Thyroid gland (tissue), 4 donors: ENCODE data around the gene B3GAT1. TPM values are rescaled to one million over a fixed set of nuclear protein-coding genes. Genes with fewer than 3 reads are reported as not detected.

Source experiments
- DNase-seq, 2 donors: peaks; one replicate each; pipeline ENCODE4 v3.0.0-alpha.2; 2019
- H3K27ac ChIP-seq, 3 donors: fragments of 200-600 bp; sonication (generic); 1 replicate in 2 of 3; 2 replicates in 1 of 3; pipeline ENCODE4 v1.5.1; 2016 to 2019; ENCODE audit warnings: mild to moderate bottlenecking in 1 of 3, moderate library complexity in 1 of 3
- H3K27me3 ChIP-seq: fragments of 200-600 bp; sonication (generic); one replicate; pipeline ENCODE4 v1.5.1; 2019
- H3K36me3 ChIP-seq, 2 donors: fragments of 200-600 bp; sonication (generic); one replicate each; pipeline ENCODE4 v1.5.1; 2016 to 2019
- H3K4me1 ChIP-seq, 2 donors: fragments of 200-600 bp; sonication (generic); one replicate each; pipeline ENCODE4 v1.5.1; 2017 to 2019
- H3K4me3 ChIP-seq, 3 donors: fragments of 200-600 bp; sonication (generic); replicated peaks in 1 of 3; 1 replicate in 2 of 3; 2 replicates in 1 of 3; pipeline ENCODE4 v1.5.1; 2016; ENCODE audit warnings: mild to moderate bottlenecking in 1 of 3
- H3K9me3 ChIP-seq: fragments of 200-600 bp; sonication (generic); one replicate; pipeline ENCODE4 v1.5.1; 2017
- POLR2A ChIP-seq, 2 donors: fragments of 450-650 bp; IDR thresholded peaks; one replicate each; pipeline ENCODE4 v1.6.1; 2017; ENCODE audit warnings: antibody characterized with exemption in 2 of 2, mild to moderate bottlenecking in 2 of 2, moderate library complexity in 1 of 2
- WGBS, 2 donors: methylation state at CpG; one replicate each; pipeline ENCODE4 v1.1.5; 2017; 5-methylcytosine and 5-hydroxymethylcytosine counted together
- intact Hi-C: fragments of 100-400 bp; cut with DNase I; formaldehyde crosslinking; loops from one replicate; pipeline ENCODE4 v1.15.1; 2023
- total RNA-seq, 4 donors: library from RNA; depleted of rRNA; stranded (reverse); fragments of >200 nt; gene quantifications; one replicate each; pipeline ENCODE4 v1.2.3, GENCODE V29; 2016
- TF ChIP-seq, protein P1 (sequence below), 6 experiments: fragments of 200-600 bp in 3 of 6; fragments of 450-650 bp in 3 of 6; sonication (generic) in 3 of 6; IDR thresholded peaks; one replicate each; pipeline ENCODE4 v1.5.1; 2016 to 2019; ENCODE audit warnings: antibody characterized with exemption in 6 of 6, mild to moderate bottlenecking in 2 of 6, inconsistent platforms in 1 of 6, moderate library complexity in 1 of 6

Gene B3GAT1
- total RNA-seq, 4 donors from 2014 or later: 4.0 to 6.7 (median 5.7) TPM

DNA sequence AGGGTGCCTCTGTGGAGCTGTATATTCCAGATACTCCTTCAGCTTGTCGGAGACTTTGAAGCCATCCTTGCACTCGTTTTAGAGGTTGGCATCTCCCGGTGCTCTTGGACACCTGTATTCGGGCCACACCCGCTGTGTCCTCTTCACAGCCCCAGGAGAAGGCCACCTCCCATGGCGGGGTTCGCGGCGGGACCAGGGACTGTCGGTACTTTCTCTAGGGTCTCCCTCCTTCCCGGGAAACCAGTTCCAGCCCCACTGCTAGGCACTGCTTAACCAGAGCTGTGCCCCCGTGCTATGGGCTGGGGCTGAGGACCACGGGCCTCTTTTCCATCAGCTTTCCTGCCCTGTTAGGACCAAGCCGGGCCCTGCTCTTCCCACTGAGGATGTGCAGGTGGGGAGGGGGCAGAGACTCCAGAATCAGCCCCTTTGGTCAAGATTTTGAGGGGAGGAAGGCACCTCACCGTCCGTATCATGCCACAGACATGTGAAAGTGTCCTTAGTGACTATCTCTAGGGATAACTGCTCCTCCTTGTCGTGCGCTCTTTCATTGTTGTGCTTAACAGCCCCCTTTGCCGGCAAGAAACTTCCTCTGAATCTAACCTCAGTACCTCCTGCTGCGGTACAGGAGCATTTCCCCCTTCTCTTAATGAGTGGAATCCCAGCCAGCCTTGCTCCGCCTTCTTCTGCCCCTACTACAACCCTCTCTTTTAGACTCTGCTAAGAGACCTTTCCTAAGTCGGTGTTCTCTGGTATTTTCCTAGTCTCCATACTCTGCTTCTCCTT lies 1.2 kb upstream of the B3GAT1 start:
- Histone ChIP-seq H3K27ac (no peak overlapping the region), H3K36me3 (no peaks in the 10 kb centered on the region), H3K9me3 (no peaks in the 10 kb centered on the region), H3K4me1 (peaks cover 13 to 18% of the 10 kb centered on the region in 2 donors), H3K27me3 (no peaks in the 10 kb centered on the region), H3K4me3 (peak overlapping the region in 1 of 3 donors; percentile 42)
- no peak for TF ChIP-seq POLR2A (IDR thresholded peaks at IDR 0.05)
- TF ChIP-seq, protein P1, sequence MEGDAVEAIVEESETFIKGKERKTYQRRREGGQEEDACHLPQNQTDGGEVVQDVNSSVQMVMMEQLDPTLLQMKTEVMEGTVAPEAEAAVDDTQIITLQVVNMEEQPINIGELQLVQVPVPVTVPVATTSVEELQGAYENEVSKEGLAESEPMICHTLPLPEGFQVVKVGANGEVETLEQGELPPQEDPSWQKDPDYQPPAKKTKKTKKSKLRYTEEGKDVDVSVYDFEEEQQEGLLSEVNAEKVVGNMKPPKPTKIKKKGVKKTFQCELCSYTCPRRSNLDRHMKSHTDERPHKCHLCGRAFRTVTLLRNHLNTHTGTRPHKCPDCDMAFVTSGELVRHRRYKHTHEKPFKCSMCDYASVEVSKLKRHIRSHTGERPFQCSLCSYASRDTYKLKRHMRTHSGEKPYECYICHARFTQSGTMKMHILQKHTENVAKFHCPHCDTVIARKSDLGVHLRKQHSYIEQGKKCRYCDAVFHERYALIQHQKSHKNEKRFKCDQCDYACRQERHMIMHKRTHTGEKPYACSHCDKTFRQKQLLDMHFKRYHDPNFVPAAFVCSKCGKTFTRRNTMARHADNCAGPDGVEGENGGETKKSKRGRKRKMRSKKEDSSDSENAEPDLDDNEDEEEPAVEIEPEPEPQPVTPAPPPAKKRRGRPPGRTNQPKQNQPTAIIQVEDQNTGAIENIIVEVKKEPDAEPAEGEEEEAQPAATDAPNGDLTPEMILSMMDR (IDR thresholded peaks at IDR 0.05): no peak
- 16 to 30% methylated on average over 17 to 21 of the region's 22 CpGs for WGBS, 2 donors
- intact Hi-C loops: no loop called here
- DNase-seq: no peak

DNA sequence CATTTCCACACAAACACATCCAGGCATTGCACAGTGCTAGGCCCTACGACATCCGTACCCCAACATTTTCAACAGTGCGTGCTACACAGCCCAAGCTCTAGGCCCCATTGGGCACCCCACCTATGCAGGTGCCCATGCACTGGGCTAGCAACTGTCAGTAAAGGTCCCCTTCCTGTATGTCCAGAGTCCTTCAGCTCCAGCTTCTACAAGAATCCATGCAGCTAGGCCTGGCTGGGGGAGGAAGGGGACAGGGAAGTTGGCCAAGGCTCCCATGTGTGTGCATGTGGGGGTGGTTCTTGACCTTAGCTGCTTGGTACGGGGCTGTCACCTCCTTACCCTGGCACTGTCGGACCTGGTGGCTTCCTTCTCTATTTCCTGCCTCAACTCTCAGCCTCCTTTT lies 1.3 kb downstream of the B3GAT1 start:
- 82% methylated on average over 5 of the region's 5 CpGs for WGBS, 2 donors
- Histone ChIP-seq H3K27me3 (no peaks in the 10 kb centered on the region), H3K4me3 (no peak overlapping the region), H3K36me3 (no peaks in the 10 kb centered on the region), H3K4me1 (peaks cover 13 to 18% of the 10 kb centered on the region in 2 donors), H3K27ac (no peak overlapping the region), H3K9me3 (no peaks in the 10 kb centered on the region)
- intact Hi-C loops: no loop called here
- TF ChIP-seq, protein P1 (IDR thresholded peaks at IDR 0.05): no peak
- no peak for TF ChIP-seq POLR2A (IDR thresholded peaks at IDR 0.05)
- DNase-seq: no peak

DNA sequence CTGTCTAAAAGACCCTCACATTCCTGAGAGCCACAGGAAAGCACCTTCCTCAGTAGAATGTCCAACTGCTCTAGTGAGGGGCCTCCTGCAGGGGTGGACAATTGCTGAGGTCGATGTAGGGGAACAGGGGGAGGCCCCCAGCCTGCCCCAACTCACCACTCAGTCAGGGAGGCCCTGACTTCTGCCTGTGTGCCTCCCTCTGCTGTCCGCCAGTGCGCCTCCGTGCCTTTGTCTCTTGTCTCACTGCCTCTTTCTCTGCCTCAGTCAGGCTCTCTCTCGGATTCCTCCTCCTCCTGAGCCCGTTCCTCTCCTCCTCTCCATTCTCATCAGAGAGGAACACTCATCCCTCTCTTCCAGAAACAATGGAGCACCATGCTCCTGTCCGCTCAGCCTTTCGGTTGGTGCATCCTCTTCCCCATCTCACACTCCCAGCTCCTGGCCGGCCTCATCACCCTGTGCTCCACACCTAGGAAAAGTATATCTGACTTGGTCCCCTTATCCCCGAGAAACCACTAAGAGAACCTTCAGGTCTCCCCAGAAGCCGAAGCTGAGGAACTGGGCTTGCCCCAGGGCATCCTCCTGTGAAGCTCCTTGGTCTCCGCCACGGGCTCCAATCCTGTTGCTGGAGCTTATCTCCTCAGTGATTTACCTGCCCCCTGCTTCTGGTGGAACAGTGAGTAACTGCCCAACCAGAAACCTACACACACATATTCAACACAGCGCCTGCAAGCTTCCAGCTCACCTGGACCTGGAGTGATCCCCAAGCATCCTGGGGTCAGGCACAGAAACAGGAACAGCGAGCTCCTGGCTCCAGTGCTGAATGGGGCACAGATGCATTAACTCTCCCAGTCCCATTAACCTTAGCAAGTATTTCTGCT lies 2.3 kb downstream of the B3GAT1 start:
- WGBS, 2 donors: 83 to 87% methylated on average over 15 of the region's 15 CpGs
- peaks cover 13 to 18% of the 10 kb centered on the region in 2 donors for H3K4me1 ChIP-seq
- no peaks in the 10 kb centered on the region for H3K36me3 ChIP-seq
- intact Hi-C loops: no loop called here
- DNase-seq: no peak
- no peaks in the 10 kb centered on the region for H3K9me3 ChIP-seq
- H3K4me3 ChIP-seq: no peak overlapping the region
- TF ChIP-seq, protein P1 (IDR thresholded peaks at IDR 0.05): no peak
- TF ChIP-seq POLR2A (IDR thresholded peaks at IDR 0.05): no peak
- H3K27me3 ChIP-seq: no peaks in the 10 kb centered on the region
- no peak overlapping the region for H3K27ac ChIP-seq

DNA sequence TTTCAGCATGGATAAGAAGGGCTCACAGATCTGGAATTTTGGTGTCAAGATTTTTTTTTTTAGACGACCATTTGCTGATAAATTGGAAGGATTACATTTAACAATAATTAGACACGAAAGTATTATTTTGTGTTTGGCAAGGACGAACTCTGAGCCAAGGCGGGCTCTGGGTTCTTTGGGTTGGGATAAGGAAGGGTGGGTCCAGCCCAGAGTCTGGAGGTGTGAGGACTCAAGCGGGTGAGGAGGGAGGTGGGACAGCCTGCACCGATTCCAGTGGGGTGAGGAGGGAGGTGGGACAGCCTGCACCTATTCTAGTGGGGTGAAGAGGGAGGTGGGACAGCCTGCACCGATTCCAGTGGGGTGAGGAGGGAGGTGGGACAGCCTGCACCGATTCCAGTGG lies 4.1 kb downstream of the B3GAT1 start:
- intact Hi-C loops: no loop called here
- H3K27ac ChIP-seq: no peak overlapping the region
- H3K4me1 ChIP-seq: peaks cover 13% of the 10 kb centered on the region in 2 donors
- no peak for DNase-seq
- H3K9me3 ChIP-seq: no peaks in the 10 kb centered on the region
- H3K36me3 ChIP-seq: no peaks in the 10 kb centered on the region
- H3K27me3 ChIP-seq: no peaks in the 10 kb centered on the region
- WGBS, 2 donors: 77 to 78% methylated on average over 6 to 7 of the region's 8 CpGs
- no peak overlapping the region for H3K4me3 ChIP-seq
- TF ChIP-seq, protein P1 (IDR thresholded peaks at IDR 0.05): no peak
- no peak for TF ChIP-seq POLR2A (IDR thresholded peaks at IDR 0.05)
